Stimulated activated CD4-positive, alpha-beta T cell treated with anti-CD3 and anti-CD28 coated beads, Interleukin-1b, Interleukin-23, amount 100 ng/mL, for 48 hours (primary cell): ENCODE data around the gene SAMD9.
"Not testable (repeated sequence)": the region's sequence is repeated elsewhere in the genome, so short reads cannot be mapped to it uniquely, and the experiment has no call there.

Experiments used
- DNase-seq: peaks from one replicate; pipeline ENCODE4 v3.0.0-alpha.2; 2020

Gene SAMD9

DNA sequence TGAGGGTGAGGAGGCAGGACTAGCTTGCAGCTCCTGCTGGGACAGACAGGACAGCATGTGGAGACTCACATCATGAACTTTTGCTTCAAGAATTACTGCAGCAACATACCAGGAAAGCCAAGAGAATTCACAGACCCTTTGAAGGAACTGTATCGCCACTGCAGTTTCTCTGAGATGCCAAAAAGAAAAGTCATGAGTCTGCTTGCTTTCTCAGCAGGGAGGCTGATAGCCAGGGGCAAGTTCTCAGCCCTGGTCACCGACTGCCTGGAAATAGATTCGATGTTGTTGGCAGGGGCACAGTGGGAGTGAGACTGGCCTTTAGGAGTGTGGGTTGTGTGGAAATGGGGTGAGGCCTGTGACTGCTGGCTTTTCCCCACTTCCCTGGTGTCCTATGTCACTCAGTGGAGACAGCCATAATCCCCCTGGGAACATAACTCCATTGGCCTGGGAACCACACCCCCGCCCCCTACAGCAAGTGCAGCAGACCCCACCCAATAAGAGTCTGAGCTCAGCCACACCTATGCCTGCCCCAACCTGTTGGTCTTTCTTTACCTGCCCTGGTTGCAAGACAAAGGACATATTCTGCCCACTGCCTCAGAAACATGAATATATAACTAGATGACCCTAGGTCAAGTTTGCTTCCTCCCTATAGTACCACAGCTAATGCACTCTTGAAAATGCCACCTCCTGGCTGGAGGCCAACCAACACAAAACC is 1.6 kb upstream of the SAMD9 start:
- no peak for DNase-seq

DNA sequence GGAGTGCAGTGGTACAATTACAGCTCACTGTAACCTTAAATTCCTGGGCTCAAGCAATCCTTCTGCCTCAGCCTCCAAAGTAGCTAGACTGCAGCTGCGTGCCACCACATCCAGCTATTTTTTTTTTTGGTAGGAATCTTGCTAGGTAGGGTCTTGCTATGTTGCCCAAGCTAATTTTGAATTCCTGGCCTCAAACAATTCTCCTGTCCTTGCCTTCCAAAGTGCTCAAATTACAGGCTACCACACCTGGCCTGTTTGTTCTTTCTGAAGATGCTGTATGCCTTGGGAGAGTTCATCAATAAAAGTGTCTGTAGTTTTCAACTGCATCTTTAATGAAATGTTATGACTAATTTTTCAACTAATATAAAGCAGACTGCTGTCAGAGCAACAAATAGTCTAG is 452 bp downstream of the SAMD9 start:
- no peak for DNase-seq

DNA sequence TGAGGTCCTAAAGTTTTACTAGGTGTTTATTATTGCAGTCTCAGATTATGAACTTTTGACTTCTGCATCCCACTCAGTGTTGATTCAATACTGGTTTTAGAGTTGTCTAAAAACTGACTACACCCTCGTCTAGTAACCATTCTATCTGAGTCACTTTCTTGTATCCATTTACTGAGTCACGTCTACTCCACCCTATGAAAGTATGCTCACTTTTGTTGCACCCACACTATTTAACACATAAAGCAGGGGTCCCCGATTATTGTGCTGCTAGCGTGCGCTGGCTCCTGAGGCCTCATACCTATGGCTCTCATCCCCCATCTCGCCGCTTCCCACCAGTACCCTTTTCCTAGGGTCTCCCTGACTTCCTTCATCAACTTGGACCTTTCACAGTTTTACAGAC is 2.0 kb downstream of the SAMD9 start:
- no peak for DNase-seq

DNA sequence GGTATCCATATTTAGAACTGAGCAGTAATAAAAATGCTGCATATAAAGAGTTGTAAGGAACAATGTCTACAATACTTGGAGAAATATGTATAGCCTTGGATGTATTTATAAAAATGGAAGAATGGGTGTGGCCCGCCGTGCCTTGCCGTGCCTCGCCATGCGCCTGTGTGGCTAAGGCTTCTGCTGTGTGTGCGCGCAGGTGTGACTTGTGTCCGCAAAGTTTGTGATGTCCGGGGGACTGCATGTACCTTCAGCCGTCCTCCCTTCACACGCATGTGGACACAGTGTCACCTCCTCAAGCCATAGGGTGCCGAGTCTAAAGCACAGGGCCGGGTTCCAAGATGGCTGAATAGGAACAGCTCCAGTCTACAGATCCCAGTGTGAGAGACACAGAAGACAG is 9.8 kb downstream of the SAMD9 start:
- DNase-seq, result no peak

DNA sequence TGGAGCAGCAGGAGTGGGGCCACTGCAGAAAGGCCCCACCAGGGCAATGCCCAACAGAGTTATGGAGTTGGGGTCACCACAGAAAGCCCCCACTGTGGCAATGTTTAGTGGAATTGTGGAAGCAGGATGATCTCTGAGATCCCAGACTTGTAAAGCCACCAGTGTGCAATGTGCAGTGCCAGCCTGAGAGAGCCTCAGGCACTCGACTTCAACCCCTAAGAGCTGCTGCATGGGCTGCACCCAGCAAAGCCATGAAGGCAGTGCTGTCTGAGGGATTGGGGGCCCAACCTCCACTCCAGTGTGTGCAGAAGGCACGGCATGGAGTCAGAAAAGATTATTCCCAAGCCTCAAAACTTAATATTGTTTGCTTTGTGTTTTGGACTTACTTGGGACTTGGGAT is 20.4 kb downstream of the SAMD9 start:
- DNase-seq, result no peak

DNA sequence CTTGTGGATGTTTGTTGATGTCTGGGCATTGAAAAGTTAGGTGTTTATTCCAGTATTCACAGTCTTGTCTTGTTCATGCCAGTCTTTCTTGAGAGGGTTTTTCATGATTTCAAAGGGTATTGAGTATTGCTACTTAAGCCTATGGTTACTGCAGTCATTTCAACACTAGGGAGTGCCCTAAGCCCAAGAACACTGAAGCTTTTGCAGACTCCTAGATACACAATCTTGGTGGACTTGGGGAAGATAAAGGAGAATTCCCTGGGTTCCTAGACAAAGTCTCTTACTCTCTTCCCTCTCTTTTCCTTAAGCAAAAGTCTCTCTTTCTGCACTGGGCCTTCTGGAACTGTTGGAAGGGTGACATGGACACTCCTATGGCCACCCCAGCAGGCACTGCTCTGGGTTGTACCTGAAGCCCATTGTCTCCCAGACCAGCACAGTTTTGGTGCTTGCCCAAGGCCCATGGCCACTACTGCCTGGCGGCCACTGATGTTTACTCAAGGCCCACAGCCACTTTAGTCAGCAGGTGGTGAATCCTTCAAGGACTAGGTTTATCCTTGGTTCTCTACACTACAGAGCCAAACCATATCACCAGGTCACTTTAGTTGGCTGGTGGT is 24.9 kb downstream of the SAMD9 start:
- DNase-seq, result no peak

DNA sequence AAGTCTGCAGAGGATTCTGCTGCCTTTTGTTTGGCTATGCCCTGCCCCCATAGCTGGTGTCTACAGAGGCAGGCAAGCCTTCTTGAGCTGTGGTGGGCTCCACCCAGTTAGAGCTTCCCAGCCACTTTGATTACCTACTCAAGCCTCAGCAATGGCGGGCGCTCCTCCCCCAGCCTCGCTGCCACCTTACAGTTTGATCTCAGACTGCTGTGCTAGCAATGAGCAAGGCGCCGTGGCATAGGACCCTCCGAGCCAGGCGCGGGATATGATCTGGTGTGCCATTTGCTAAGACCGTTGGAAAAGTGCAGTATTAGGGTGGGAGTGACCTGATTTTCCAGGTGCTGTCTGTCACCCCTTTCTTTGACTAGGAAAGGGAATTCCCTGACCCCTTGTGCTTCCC is 44.4 kb downstream of the SAMD9 start:
- not testable (repeated sequence) for DNase-seq

DNA sequence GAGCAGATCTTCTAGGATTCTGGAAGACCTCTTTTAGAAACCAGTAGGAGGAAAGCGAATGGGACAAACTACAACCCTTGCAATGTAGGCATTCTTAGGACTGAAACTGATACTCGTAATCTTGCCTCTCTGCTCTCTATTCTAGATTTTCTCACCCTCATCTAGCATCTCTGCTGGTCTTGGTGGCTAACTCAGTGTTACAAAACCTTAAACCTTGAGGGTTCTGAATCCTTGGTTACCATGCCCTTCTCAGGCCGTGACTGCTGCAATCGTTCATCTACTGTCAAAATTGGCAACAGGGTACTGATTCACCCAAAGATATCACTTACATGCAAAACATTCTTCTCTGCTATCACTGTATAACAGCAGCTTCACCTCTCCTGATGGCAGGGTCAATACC is 55.2 kb downstream of the SAMD9 start:
- no peak for DNase-seq

DNA sequence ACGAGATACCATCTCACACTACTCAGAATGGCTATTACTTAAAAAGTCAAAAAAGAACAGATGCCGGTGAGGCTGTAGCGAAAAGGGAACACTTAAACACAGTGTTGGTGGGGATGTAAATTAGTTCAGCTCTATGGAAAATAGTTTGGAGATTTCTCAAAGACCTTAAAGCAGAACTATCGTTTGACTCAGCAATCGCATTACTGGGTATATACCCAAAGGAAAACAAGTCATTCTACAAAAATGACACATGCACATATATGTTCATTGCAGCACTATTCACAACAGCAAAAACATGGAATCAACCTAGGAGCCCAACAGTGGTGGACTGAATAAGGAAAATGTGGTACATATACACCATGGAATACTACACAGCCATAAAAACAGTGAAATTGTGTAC is 56.9 kb downstream of the SAMD9 start:
- no peak for DNase-seq

DNA sequence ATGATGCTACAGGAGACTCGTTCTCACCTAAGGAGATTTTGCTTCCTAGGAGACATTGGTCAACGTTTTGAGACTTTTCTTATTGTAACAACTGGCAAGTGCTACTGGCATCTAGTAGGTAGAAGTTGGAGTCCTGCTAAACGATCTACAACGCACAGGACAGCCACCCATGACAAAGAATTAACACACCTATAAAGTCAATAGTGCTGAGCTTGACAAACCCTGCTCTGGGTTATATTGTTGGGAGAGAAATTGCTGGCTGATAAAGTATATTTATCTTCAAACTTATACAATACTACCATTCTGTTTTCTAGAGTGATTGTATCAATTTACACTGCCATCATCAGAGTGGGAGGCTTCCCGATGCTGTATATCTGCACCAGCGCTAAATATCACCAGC is 57.8 kb downstream of the SAMD9 start:
- DNase-seq, result no peak

DNA sequence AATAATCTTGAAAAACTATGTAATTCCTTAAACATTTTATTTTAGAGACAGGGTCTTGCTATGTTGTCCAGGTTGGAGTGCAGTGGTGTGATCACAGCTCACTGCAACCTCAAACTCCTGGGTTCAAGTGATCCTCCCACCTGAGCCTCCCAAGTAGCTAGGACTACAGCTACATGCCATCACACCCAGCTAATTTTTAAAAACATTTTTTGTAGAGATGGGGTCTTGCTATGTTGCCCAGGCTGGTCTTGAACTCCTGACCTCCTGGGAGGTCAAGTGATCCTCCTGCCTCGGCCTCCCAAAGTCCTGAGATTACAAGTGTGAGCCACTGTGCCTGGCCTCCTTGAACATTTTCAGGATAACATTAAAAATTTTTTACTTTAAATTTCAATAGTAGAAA is 61.2 kb downstream of the SAMD9 start:
- DNase-seq, result not testable (repeated sequence)

DNA sequence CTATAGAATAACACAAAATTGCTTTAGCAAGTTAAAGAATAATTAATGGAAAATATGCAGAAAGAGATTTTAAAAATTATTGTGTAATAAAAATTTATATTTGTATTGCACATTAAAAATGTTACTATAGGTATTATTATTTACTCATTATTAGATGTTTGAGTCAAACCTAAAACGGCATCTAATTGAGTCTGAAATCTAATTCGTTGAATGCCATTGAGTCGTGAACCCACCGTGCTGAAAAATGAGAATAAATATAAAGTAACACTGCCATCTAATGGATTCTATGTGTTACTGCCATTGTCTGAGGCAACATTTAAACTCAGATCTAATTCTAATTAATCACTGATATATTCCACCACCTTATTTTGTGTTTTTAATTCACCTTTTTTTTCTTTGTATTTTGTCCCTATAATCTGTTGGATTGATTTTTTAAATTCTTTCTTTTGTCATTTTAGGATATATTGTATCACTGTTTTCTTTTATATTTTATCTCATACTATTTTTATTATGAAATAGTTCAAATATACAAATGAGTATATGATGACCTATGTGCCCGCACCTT is 62.2 kb downstream of the SAMD9 start:
- no peak for DNase-seq

DNA sequence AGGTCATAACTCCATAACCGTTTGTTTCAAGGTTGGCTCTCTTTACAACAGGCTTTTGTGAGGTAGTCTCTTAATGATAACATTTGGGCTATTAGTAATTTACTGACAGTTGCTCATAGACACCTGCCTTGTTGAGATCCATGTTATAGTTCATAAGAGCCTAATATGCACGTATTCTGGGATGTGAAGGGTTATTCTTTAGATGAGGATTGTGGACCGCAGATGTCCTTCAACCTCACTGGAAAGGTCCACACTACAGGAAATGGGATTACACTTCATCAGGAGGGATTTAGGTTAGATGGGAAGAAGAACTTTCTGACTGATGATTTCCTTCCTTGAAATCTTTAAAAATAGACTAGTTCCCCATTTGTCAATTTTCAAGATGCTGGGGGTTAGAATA is 62.8 kb downstream of the SAMD9 start:
- no peak for DNase-seq

DNA sequence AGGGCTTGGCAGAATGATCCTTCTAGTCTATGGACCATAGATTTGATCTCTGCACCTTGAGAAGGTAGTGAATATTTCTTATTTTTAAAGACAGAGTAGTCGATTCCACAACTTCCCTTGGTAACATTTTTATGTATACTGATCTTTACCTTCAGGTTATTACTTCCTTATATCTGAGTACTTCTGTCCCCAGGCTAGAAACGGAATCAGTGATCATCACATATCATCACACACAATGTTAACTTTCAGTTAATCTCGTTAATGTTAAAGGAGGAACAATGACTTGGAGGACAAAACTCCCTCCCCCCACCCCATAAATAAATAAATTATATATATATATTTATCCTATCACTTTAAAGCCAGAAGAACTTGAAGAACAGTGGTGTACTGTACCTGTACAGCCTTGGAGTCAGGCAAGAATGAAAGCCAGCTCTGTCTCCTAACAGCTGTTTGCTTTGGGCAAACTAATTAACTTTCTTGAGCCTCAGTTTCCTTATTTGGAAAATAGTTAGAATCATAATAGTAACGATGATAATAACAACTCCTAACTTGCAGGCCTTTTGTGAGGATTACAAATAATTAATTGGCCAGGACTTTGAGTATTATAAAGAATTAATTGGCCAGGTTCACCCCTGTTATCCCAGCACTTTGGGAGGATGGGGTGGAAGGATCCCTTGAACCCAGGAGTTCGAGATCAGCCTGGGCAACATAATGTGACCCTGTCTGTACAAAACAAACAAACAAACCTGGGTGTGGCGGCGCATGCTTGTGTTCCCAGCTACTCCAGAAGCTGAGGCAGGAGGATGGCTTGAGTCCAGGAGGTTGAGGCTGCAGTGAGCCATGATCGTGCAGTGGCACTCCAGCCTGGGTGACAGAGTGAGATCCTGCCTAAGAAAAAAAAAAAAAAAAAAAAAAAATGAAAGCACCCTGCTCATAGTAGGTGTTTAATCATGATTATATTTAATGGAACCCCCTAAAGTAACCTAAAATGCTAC is 63.5 kb downstream of the SAMD9 start:
- DNase-seq, result no peak

DNA sequence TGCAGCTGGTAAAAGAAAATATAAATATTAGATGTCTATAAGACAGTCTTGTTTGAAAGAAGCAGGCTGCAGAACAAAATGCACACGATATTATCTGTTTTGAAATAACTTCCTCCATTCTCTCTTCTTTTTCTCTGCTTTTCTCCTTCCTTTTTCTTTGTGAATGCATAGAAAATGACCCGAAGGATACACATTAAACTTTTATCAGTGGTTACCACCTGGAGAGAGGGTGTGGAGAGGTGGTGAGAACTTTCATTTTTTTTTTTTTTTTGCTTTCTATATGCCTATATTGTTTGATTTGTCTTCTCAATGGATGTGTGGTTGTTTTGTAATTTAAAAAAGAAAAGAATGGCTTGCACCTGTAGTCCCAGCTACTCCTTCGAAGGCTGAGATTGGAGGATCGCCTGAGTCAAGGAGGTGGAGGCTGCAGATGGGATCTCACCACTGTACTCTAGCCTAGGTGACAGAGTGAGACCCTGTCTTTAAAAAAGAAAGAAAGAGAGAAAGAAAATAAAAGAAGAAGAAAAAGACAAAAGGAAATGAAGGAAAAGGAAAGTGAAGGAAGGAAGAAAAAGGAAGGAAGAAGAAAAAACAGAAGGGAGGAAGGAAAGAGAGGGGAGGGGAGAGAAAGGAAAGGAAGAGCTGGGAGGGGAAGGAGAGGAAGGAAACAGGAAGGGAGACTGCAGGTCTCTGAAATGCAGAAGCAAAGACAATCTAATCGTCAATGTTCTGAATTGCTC is 64.4 kb downstream of the SAMD9 start:
- DNase-seq, result no peak

DNA sequence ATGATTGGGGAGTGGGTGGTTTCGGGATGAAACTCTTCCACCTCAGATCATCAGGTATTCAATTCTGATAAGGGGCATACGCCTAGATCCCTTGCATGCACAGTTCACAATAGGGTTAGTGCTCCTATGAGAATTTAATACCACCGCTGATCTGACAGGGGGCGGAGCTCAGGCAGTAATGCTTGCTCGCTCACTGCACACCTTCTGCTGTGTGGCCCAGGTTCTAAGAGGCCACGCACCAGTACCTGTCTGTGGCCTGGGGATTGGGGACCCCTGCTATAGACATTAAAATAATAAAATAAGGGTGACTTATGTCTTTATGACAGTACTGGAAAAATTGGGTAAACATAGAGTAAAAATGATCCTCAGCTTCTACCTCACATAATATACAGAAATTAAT is 66.1 kb downstream of the SAMD9 start:
- DNase-seq, result no peak
